Smooth muscle cell of the coronary artery (primary cell): ENCODE data around the gene RTN4RL2. TPM values are rescaled to one million over a fixed set of nuclear protein-coding genes. Genes with fewer than 3 reads are reported as not detected.

ENCODE experiments used
- total RNA-seq: library from RNA; depleted of rRNA; stranded (reverse); fragments of >200 nt; gene quantifications from 2 replicates; pipeline ENCODE4 v1.2.3, GENCODE V29; 2014; ENCODE audit warnings: low replicate concordance

RTN4RL2 gene
- total RNA-seq, result 0.12 TPM in 1 of 2 replicates, not detected in the other

DNA sequence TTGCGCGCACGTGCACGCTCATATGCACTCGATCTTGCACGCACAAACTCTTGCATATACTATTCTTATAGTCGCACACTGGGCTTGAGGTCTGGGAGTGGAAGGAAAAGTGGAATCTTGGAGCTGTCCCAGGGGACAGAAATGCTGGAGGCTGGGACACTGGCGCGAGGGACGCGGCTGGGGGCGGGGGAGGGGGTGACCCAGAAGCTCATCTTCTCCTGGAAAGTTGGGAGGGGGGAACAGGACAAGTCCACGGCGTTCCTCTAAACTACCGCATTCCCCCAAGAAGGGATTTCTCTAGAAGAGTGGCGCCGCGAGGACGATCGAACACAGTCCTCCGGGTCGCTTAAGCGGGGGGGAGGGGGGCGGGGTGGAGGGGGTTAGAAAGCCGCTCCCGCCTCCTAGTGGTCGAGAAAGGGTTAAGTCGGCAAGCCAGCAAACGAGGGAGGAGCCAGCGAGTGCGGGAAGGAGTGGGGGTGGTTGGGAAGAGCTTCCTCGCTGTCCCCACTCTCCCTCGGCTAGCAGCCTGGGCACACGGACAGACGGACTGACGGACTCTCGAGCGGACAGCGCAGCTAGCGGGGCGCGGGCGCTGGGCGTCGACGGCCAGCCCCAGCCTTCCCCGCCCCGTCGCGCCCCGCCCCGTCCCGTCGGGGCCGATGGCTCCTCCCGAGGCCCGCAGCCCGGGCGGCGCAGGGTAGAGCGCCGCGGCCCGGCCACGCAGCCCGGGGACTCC lies at the start of gene RTN4RL2:
Gene RTN4RL2 (plus strand): TSS at position 507 of the 736 bp plus-strand sequence. CDS start 338 bp downstream, outside the sequence.

DNA sequence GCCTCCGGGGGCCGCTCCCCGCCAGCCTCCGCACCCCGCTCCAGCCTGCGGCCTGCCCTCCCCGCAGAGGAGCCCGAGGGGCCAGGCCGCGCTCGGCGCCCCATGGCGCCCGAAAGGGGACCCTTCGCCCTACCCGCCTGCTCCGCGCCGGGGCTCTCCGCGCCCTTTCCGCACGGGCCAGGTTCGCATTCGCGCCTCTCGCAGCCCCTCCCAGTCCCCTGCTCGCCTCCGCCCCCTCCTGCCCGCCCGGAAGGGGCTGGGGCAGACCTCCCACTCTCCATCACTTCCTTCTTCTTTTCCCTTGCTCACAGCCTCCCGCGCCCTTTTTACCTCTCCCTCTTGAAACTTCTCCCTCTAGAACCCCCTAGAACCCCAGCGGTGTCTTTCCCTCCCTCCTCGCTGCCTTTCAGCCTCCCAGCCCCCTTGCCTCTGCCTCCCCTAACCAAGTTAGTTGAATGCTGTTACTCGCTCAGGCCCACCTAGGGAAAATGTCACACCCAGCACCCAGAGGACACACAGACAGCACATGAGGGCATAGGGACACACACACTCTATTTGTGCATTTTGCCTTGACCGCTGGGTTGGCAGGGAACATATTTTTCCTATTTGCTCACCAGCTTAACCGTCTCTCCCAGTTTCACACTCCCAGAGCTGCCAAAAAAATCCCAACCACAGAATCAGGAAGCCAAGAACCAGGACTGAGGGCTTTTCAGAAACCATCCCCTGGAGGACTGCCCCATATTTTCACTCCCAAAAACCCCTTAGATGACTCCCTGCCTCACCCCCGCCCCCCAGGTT lies 33.2 kb upstream of the RTN4RL2 start, which contains the start of gene SLC43A3:
Gene SLC43A3 (minus strand): TSS at position 193 of the 798 bp plus-strand sequence. CDS start 949 bp downstream, outside the sequence.

DNA sequence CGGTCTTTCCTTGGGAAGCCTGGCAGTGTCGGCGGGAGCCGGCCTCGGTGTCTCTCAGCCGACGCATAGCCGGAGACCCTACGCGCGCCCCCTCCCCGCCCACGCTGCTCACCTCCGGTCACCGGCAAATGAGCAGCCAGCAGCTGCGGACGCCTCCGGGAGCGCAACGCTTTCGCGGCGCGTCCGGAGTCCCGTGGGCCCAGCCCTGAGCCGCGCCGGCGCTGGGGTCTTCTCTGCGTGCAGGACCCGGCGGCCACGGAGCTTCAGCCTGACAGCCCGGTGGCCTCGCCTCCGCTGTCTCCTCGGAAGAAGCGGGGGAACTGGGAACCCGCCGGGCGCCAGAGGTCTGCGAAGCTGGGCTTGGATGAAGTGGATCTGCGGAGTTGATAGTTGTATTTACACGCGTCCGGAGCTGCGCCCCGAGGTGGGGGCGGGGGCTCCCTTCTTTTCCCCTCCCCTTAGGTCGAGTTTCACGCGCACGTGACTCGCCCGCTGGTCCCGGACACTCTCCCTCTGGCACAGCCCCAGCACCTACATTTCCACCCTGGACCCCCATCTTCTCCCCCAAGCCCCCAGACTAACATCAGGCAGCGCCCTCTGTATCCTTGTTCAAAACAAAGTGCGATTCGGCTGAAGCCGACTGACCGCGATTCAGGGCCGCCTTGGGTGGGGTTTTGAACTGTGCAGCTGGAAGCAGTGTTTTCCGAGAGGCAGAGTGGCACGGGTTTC lies 55.2 kb downstream of the RTN4RL2 start, which contains the start of gene SLC43A1:
Gene SLC43A1 (minus strand): TSS at position 371 of the 729 bp plus-strand sequence. CDS start 1,591 bp downstream, outside the sequence.

Other genes with a start within 250 kb of the RTN4RL2 start
- gene APLNR, start 223.3 kb upstream of the RTN4RL2 start, total RNA-seq, result 0.35 TPM in 1 of 2 replicates, not detected in the other
- 56.7 and 89.3 TPM in 2 replicates for gene TNKS1BP1, start 135.6 kb upstream of the RTN4RL2 start, total RNA-seq
- 48.1 and 71.0 TPM in 2 replicates for gene SSRP1, start 124.6 kb upstream of the RTN4RL2 start, total RNA-seq
- not detected in 2 replicates for gene P2RX3, start 122.2 kb upstream of the RTN4RL2 start, total RNA-seq
- gene PRG3, start 79.4 kb upstream of the RTN4RL2 start, total RNA-seq, result not detected in 2 replicates
- gene PRG2, start 69.9 kb upstream of the RTN4RL2 start, total RNA-seq, result 0.08 and 0.23 TPM in 2 replicates
- gene SLC43A3, start 33.4 kb upstream of the RTN4RL2 start, total RNA-seq, result 2.9 and 53.8 TPM in 2 replicates
- 8.5 and 39.0 TPM in 2 replicates for gene SLC43A1, start 55.2 kb downstream of the RTN4RL2 start, total RNA-seq
- 50.1 and 70.0 TPM in 2 replicates for gene TIMM10, start 70.2 kb downstream of the RTN4RL2 start, total RNA-seq
- not detected in 2 replicates for gene SMTNL1, start 77.1 kb downstream of the RTN4RL2 start, total RNA-seq
- 37.1 and 111 TPM in 2 replicates for gene UBE2L6, start 107.1 kb downstream of the RTN4RL2 start, total RNA-seq
- gene SERPING1, start 137.2 kb downstream of the RTN4RL2 start, total RNA-seq, result 1.4 and 8.2 TPM in 2 replicates
- gene YPEL4, start 189.4 kb downstream of the RTN4RL2 start, total RNA-seq, result 0.60 and 2.8 TPM in 2 replicates
- 15.3 and 15.6 TPM in 2 replicates for gene CLP1, start 197.2 kb downstream of the RTN4RL2 start, total RNA-seq
- gene ZDHHC5, start 207.6 kb downstream of the RTN4RL2 start, total RNA-seq, result 23.9 and 24.3 TPM in 2 replicates